PC-9 (cell line): ENCODE data around the gene IL15. TPM values are rescaled to one million over a fixed set of nuclear protein-coding genes. Genes with fewer than 3 reads are reported as not detected.

Experiments
- BruUV-seq: library from RNA; stranded (reverse); fragments of 400-500 nt; replicated peaks from 2 replicates; lab custom pipeline; 2021; lab: Mats Ljungman, UMichigan
- CTCF ChIA-PET: fragments of 300-600 bp; sonication (Branson Sonifier 250); formaldehyde crosslinking; loops from one replicate; lab custom pipeline; 2022; ENCODE audit warnings: antibody characterized with exemption; lab: Charles Lee
- POLR2A ChIA-PET: fragments of 300-600 bp; sonication (Branson Sonifier 250); formaldehyde crosslinking; loops from one replicate; lab custom pipeline; 2022; ENCODE audit warnings: antibody characterized with exemption; ENCODE audit not compliant: unreplicated experiment; lab: Charles Lee
- DNase-seq, 2 experiments: peaks; one replicate each; pipeline versions ENCODE4 v3.0.0 to v3.0.0-alpha.2; 2015 to 2022; ENCODE audit warnings: mixed read lengths in 1 of 2
- H2AFZ ChIP-seq: fragments of 200-600 bp; sonication (generic); 2 replicates; pipeline ENCODE4 v1.8.1; 2017; ENCODE audit warnings: antibody characterized with exemption
- H3F3A ChIP-seq: fragments of 200-600 bp; sonication (generic); 2 replicates; pipeline ENCODE4 v1.8.1; 2017; ENCODE audit warnings: antibody characterized with exemption, mild to moderate bottlenecking, low read depth; ENCODE audit not compliant: insufficient read depth
- H3K27ac ChIP-seq: fragments of 200-600 bp; sonication (generic); 2 replicates; pipeline ENCODE4 v1.6.1; 2016; ENCODE audit warnings: mixed run types
- H3K27me3 ChIP-seq: fragments of 200-600 bp; sonication (generic); 2 replicates; pipeline ENCODE4 v1.6.1; 2016; ENCODE audit warnings: low read depth, mixed run types; ENCODE audit not compliant: insufficient read depth
- H3K36me3 ChIP-seq: fragments of 200-600 bp; sonication (generic); 2 replicates; pipeline ENCODE4 v1.6.1; 2016; ENCODE audit warnings: low read depth, mixed run types
- H3K4me1 ChIP-seq: fragments of 200-600 bp; sonication (generic); replicated peaks from 2 replicates; pipeline ENCODE4 v1.6.1; 2016; ENCODE audit warnings: mixed run types; ENCODE audit not compliant: insufficient read depth
- H3K4me2 ChIP-seq: fragments of 200-600 bp; sonication (generic); 2 replicates; pipeline ENCODE4 v1.6.1; 2017; ENCODE audit warnings: mixed run types
- H3K4me3 ChIP-seq: fragments of 200-600 bp; sonication (generic); 2 replicates; pipeline ENCODE4 v1.6.1; 2016; ENCODE audit warnings: mixed run types
- H3K79me2 ChIP-seq: fragments of 200-600 bp; sonication (generic); 2 replicates; pipeline ENCODE4 v1.6.1; 2017; ENCODE audit warnings: low read depth, mixed run types
- H3K9me2 ChIP-seq: fragments of 200-600 bp; sonication (generic); 2 replicates; pipeline ENCODE4 v1.8.1; 2017; ENCODE audit warnings: mild to moderate bottlenecking; ENCODE audit not compliant: insufficient read depth
- H3K9me3 ChIP-seq: fragments of 200-600 bp; sonication (generic); 2 replicates; pipeline ENCODE4 v1.8.1; 2016; ENCODE audit warnings: low read depth; ENCODE audit not compliant: insufficient read depth
- H4K20me1 ChIP-seq: fragments of 200-600 bp; sonication (generic); 2 replicates; pipeline ENCODE4 v1.8.1; 2017; ENCODE audit not compliant: insufficient read depth
- CTCF ChIP-seq: fragments of 200-600 bp; sonication (generic); conservative IDR thresholded peaks from 2 replicates; pipeline ENCODE4 v1.6.1; 2017; ENCODE audit warnings: mixed run types, antibody characterized with exemption, mild to moderate bottlenecking, moderate library complexity
- EZH2 ChIP-seq: fragments of 200-600 bp; sonication (generic); IDR thresholded peaks from 2 replicates; pipeline ENCODE4 v1.8.0; 2017; ENCODE audit warnings: antibody characterized with exemption, low read depth
- intact Hi-C: fragments of 100-400 bp; cut with micrococcal nuclease; formaldehyde crosslinking; loops from one replicate; pipeline ENCODE4 v1.10.0; 2022; ENCODE audit not compliant: unreplicated experiment
- total RNA-seq: library from RNA; stranded (reverse); gene quantifications from 2 replicates; pipeline ENCODE4 v1.2.3, GENCODE V29; 2021

IL15 gene
- total RNA-seq, 1 experiment from 2014 or later: 4.2 TPM

DNA sequence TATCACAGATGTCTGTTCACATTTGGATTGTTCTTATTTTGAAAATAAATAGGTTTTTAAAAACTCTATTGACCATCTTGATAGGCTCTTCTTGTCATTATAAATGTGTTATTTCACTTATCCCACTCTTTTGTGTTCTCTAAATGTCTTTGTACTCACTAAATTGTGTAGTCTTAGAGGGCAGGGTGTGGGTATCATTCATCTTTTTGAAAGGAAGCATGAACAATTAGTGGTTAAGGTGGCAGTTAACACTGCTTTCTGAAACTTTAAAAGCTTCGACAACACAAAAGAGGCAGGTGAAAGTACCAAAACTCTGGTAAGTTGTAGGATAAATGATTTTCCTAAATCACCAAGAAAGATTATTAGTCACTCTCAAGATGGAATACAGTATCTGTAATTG is 83.2 kb downstream of the IL15 start:
- no peaks in the 10 kb centered on the region for H3K79me2 ChIP-seq
- H3K4me2 ChIP-seq: no peak overlapping the region
- no peaks in the 10 kb centered on the region for H3K9me3 ChIP-seq
- DNase-seq: no peak
- ChIA-PET CTCF (no interaction called here), POLR2A (no interaction called here)
- no peaks in the 10 kb centered on the region for H3K36me3 ChIP-seq
- H3K27ac ChIP-seq: no peak overlapping the region
- TF ChIP-seq EZH2 (no peak), CTCF (no peak)
- H3K27me3 ChIP-seq: no peaks in the 10 kb centered on the region
- intact Hi-C loops: loop anchor here (10.0 kb wide), 1 partner anchor 125 kb away; no protein-coding TSS in a partner anchor
- no TSS peak for BruUV-seq
- no peak overlapping the region for H2AFZ ChIP-seq
- H3K4me3 ChIP-seq: no peak overlapping the region
- no peaks in the 10 kb centered on the region for H4K20me1 ChIP-seq
- H3F3A ChIP-seq: no peaks in the 10 kb centered on the region
- H3K9me2 ChIP-seq: no peaks in the 10 kb centered on the region
- H3K4me1 ChIP-seq: peaks cover 1% of the 10 kb centered on the region

GRCh38 chr4:141721174-141721573 is 84.8 kb downstream of the IL15 start:
- no peaks in the 10 kb centered on the region for H3F3A ChIP-seq
- H3K9me3 ChIP-seq: no peaks in the 10 kb centered on the region
- no peak for TF ChIP-seq CTCF
- TF ChIP-seq EZH2: no peak
- no peak overlapping the region for H3K4me3 ChIP-seq
- no peaks in the 10 kb centered on the region for H3K36me3 ChIP-seq
- intact Hi-C loops: no loop called here
- BruUV-seq: no TSS peak
- no peaks in the 10 kb centered on the region for H3K4me1 ChIP-seq
- H3K27me3 ChIP-seq: no peaks in the 10 kb centered on the region
- H3K27ac ChIP-seq: no peak overlapping the region
- no peak for DNase-seq
- no peaks in the 10 kb centered on the region for H3K79me2 ChIP-seq
- ChIA-PET POLR2A (no interaction called here), CTCF (no interaction called here)
- H4K20me1 ChIP-seq: no peaks in the 10 kb centered on the region
- no peak overlapping the region for H3K4me2 ChIP-seq
- H3K9me2 ChIP-seq: no peaks in the 10 kb centered on the region
- no peak overlapping the region for H2AFZ ChIP-seq

DNA sequence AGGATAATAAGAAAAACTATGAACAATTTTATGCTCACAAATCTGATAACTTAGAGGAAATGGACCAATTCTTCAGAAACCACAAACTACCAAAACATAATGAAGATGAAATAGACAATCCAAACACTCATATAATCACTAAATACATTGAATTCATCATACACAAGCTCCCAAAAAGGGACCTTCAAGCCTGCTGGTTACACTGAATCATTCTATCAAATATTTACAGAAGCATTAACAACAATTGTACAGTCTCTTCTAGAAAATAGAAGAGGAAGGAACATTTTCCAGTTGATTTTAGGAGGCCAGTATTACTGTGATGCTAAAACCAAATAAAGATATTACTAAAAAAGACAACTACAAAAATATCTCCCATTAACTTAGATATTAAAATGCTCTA is 88.3 kb downstream of the IL15 start:
- Histone ChIP-seq H3K4me1 (no peaks in the 10 kb centered on the region), H3F3A (no peaks in the 10 kb centered on the region), H3K79me2 (no peaks in the 10 kb centered on the region), H3K9me3 (no peaks in the 10 kb centered on the region), H3K9me2 (no peaks in the 10 kb centered on the region), H4K20me1 (no peaks in the 10 kb centered on the region), H3K27ac (no peak overlapping the region), H3K36me3 (no peaks in the 10 kb centered on the region), H2AFZ (no peak overlapping the region), H3K4me2 (no peak overlapping the region), H3K4me3 (no peak overlapping the region), H3K27me3 (no peaks in the 10 kb centered on the region)
- ChIA-PET CTCF (no interaction called here), POLR2A (no interaction called here)
- intact Hi-C loops: no loop called here
- no peak for DNase-seq
- no TSS peak for BruUV-seq
- TF ChIP-seq EZH2 (no peak), CTCF (no peak)
